ENCODE data around the gene CLDN6. TPM values are rescaled to one million over a fixed set of nuclear protein-coding genes. Genes with fewer than 3 reads are reported as not detected.

CLDN6 gene, protein sequence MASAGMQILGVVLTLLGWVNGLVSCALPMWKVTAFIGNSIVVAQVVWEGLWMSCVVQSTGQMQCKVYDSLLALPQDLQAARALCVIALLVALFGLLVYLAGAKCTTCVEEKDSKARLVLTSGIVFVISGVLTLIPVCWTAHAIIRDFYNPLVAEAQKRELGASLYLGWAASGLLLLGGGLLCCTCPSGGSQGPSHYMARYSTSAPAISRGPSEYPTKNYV
- total RNA-seq (2011; cell fraction: chromatin; rRNA removed; ENCODE audit: low replicate concordance), result 0.53 and 0.65 TPM in 2 replicates
- total RNA-seq (2011; cell fraction: nucleolus; rRNA removed), result 2.2 and 2.5 TPM in 2 replicates
- 0.73 and 0.76 TPM in 2 replicates for total RNA-seq (2011; cell fraction: nucleoplasm; rRNA removed)
- 0.23 and 0.49 TPM in 2 replicates for total RNA-seq (2014; rRNA removed)
- 0.22 and 0.38 TPM in 2 replicates for total RNA-seq (2014; rRNA removed; fragmentation: Illumina TruSeq; extraction: Trizol)
- 0.26 TPM in 1 of 2 replicates, not detected in the other for total RNA-seq (2015; rRNA removed; fragmentation: Illumina TruSeq; extraction: Trizol)
- 0.75 and 1.1 TPM in 2 replicates for total RNA-seq (2021)
- 0.56 and 0.93 TPM in 2 replicates for polyA plus RNA-seq (2011; rRNA removed)
- 0.58 and 1.1 TPM in 2 replicates for polyA plus RNA-seq (2011; cell fraction: cytosol; rRNA removed)
- 0.24 and 0.42 TPM in 2 replicates for polyA plus RNA-seq (2011; cell fraction: nucleus; rRNA removed)
- polyA plus RNA-seq (2012), result 0.49 and 1.1 TPM in 2 replicates
- 0.45 and 0.83 TPM in 2 replicates for polyA plus RNA-seq (2014; fragmentation: Illumina TruSeq; extraction: Trizol)
- polyA plus RNA-seq (2014; fragmentation: Nextera tagmentation; extraction: Ambion mirVana), result not detected
- polyA plus RNA-seq (2014; rRNA removed), result 0.20 and 0.32 TPM in 2 replicates
- 0.32 and 0.39 TPM in 2 replicates for polyA minus RNA-seq (2011; rRNA and poly(A)+ RNA removed)
- polyA minus RNA-seq (2011; cell fraction: cytosol; rRNA and poly(A)+ RNA removed), result 1.0 and 2.1 TPM in 2 replicates
- not detected in 2 replicates for polyA minus RNA-seq (2011; cell fraction: nucleus; rRNA and poly(A)+ RNA removed)
- Bru-seq, nascent RNA, result percentile 34 among the genes with signal in this experiment
- percentile 28 among the genes with signal in this experiment for BruChase-seq, experiment 1, labeled RNA remaining after a 2-hour chase
- BruChase-seq, experiment 2, labeled RNA remaining after a 6-hour chase, result percentile 24 among the genes with signal in this experiment
- long read RNA-seq, experiment 1, partial matches to known transcripts, result 0 of 1 reads
- long read RNA-seq, experiment 1, other reads (novel, unspliced or antisense), result 1 of 1 reads
- long read RNA-seq, experiment 2, partial matches to known transcripts, result 1 of 1 reads
- long read RNA-seq, experiment 2, other reads (novel, unspliced or antisense), result 0 of 1 reads
- long read RNA-seq, experiment 3, result 0 reads

GRCh38 chr16:3017794-3018506 is at the start of gene CLDN6:
CLDN6 (minus strand) TSS chr16:3018183; CDS start chr16:3016021, 2,162 bp downstream.
- H2AFZ ChIP-seq (ENCODE audit: low read depth, low read length), result peak within 1 kb of the TSS; percentile 90
- H3K4me2 ChIP-seq (ENCODE audit: insufficient read depth, low read length), result peak within 1 kb of the TSS; percentile 65
- H3K9ac ChIP-seq (ENCODE audit: insufficient read depth in 1 of 2, low read depth in 2 of 2, low read length in 2 of 2), result peak within 1 kb of the TSS; percentile 39 to 83
- H3K27ac ChIP-seq (ENCODE audit: extremely low read depth, low read depth, low read length), result peak within 1 kb of the TSS; percentile 53
- FAIRE-seq, result no peak
- no peaks in the 10 kb centered on the region for H3K9me3 ChIP-seq (replicated peaks; ENCODE audit: control insufficient read depth, insufficient read depth, low read depth, low read length)
- no peaks in the 10 kb centered on the region for H3K27me3 ChIP-seq (ENCODE audit: control insufficient read depth in 2 of 2, insufficient read depth in 2 of 2, low read length in 2 of 2)
- intact Hi-C loops (cut with micrococcal nuclease), result no loop called here
- peaks cover 28% of the 10 kb centered on the region for H3K79me2 ChIP-seq (ENCODE audit: control insufficient read depth, insufficient read depth, low read length)
- H4K20me1 ChIP-seq (replicated peaks; ENCODE audit: control insufficient read depth, insufficient read depth, low read length), result peaks cover 22% of the 10 kb centered on the region
- in situ Hi-C loops (cut with MboI), result no loop called here
- peaks cover 14% of the 10 kb centered on the region; the same call in 2 of the 3 replicates for H3K36me3 ChIP-seq (ENCODE audit: control insufficient read depth, insufficient read depth, low read length)
- ATAC-seq, result no peak
- no TSS peak for BruUV-seq (replicated peaks)
- ChIA-PET CTCF (ENCODE audit: low intra/inter-chr PET ratio) (no interaction called here), POLR2A (interaction anchor here (0.7 to 3.3 kb wide), 2 partner anchors 11 to 30 kb away, joined by 3 to 29 read pairs; no protein-coding TSS in a partner anchor)
- no peak within 1 kb of the TSS for H3K4me3 ChIP-seq
- DNase-seq (ENCODE audit: extremely low read depth in 1 of 4, low spot score in 3 of 4), result peak; percentile 60 to 70 (median 66)
- WGBS (ENCODE audit: insufficient coverage, low coverage, missing lambda C conversion rate), result 25% methylated on average over 22 of the region's 52 CpGs
- H3K9me1 ChIP-seq (ENCODE audit: control insufficient read depth, insufficient read depth, low read length), result peaks cover 6% of the 10 kb centered on the region
- H3K4me1 ChIP-seq (replicated peaks in 1 of 2; ENCODE audit: control insufficient read depth in 2 of 2, insufficient read depth in 2 of 2, low read length in 2 of 2), result peaks cover 38 to 94% of the 10 kb centered on the region in 2 experiments
- TF ChIP-seq TEAD1 (CRISPR knock-in tag; IDR thresholded peaks at IDR 0.05), result peak in 1 of 2 experiments; percentile 64; a peak in 1 of 4 replicates
- no peak for TF ChIP-seq RBM34 (IDR thresholded peaks at IDR 0.05; ENCODE audit: borderline replicate concordance, insufficient read depth, low read length)
- TF ChIP-seq CREM (IDR thresholded peaks at IDR 0.05; ENCODE audit: low read depth), result peak; percentile 62; the same call in 1 of the 2 replicates
- TF ChIP-seq L3MBTL2 (IDR thresholded peaks at IDR 0.05), result 0 out of 2 replicates have a peak, but pooled peaks have one; percentile 14
- peak; percentile 99 for TF ChIP-seq ZBTB7A (IDR thresholded peaks at IDR 0.05; ENCODE audit: borderline replicate concordance, control insufficient read depth, low read depth, low read length)
- no peak for TF ChIP-seq NFE2 (IDR thresholded peaks at IDR 0.05; ENCODE audit: low read depth)
- TF ChIP-seq CCNT2 (IDR thresholded peaks at IDR 0.05; ENCODE audit: borderline replicate concordance, extremely low read depth, insufficient read length, low read depth, low read length), result peak; percentile 18
- no peak for TF ChIP-seq ATF1 (CRISPR knock-in tag; IDR thresholded peaks at IDR 0.05)
- peak; percentile 85 for TF ChIP-seq ATF1 (tag; IDR thresholded peaks at IDR 0.05)
- no peak for TF ChIP-seq KLF1 (tag; IDR thresholded peaks at IDR 0.05)
- no peak for TF ChIP-seq RNF2 (IDR thresholded peaks at IDR 0.05)
- TF ChIP-seq ZNF589 (CRISPR knock-in tag; IDR thresholded peaks at IDR 0.05; ENCODE audit: low read depth), result no peak
- TF ChIP-seq CREB5 (CRISPR knock-in tag; IDR thresholded peaks at IDR 0.05), result no peak
- no peak for TF ChIP-seq MBD1 (CRISPR knock-in tag; IDR thresholded peaks at IDR 0.05)

Measured in K562 (cell line).